GM19372 (cell line): ENCODE data around the gene SYP.

ENCODE experiments used
- ATAC-seq: cut with Tn5 transposase; IDR thresholded peaks from one replicate; pipeline ENCODE4 v1.9.1; 2021; ENCODE audit warnings: mild to moderate bottlenecking, low read depth, moderate library complexity; ENCODE audit not compliant: unreplicated experiment

SYP gene

GRCh38 chrX:49192722-49193328 is 7.2 kb downstream of the SYP start:
- no peak for ATAC-seq

- ATAC-seq = peak; percentile 5
Measured at GRCh38 chrX:49191574-49192011, 8.4 kb downstream of the SYP start.

- ATAC-seq = peak; percentile 85
Measured at GRCh38 chrX:49190821-49191573, 9.0 kb downstream of the SYP start.

- no peak for ATAC-seq
Measured at GRCh38 chrX:49189606-49190005, 10.4 kb downstream of the SYP start.

- ATAC-seq = no peak
Measured at GRCh38 chrX:49188468-49189076, 11.4 kb downstream of the SYP start.

GRCh38 chrX:49187526-49187925 is 12.5 kb downstream of the SYP start:
- ATAC-seq = no peak

- ATAC-seq = no peak
Measured at GRCh38 chrX:49187028-49187394, 13.0 kb downstream of the SYP start.

GRCh38 chrX:49186125-49187027 is 13.6 kb downstream of the SYP start, which contains the start of gene PRICKLE3:
Gene PRICKLE3, minus strand, starts transcription at chrX:49186373. Its CDS starts 76 bp downstream, at chrX:49186297.
- ATAC-seq = no peak

- no peak for ATAC-seq
Measured at GRCh38 chrX:49184294-49185281, 15.4 kb downstream of the SYP start.

- ATAC-seq = no peak
Measured at GRCh38 chrX:49183701-49184281, 16.2 kb downstream of the SYP start.

GRCh38 chrX:49179358-49179757 is 20.6 kb downstream of the SYP start:
- ATAC-seq = no peak

GRCh38 chrX:49178537-49178936 is 21.5 kb downstream of the SYP start:
- ATAC-seq = no peak

GRCh38 chrX:49177873-49178480 is 22.0 kb downstream of the SYP start:
- ATAC-seq = no peak

- no peak for ATAC-seq
Measured at GRCh38 chrX:49177338-49177833, 22.6 kb downstream of the SYP start.

GRCh38 chrX:49176421-49177326 is 23.3 kb downstream of the SYP start:
- no peak for ATAC-seq

GRCh38 chrX:49175435-49176274 is 24.3 kb downstream of the SYP start:
- no peak for ATAC-seq

GRCh38 chrX:49174723-49175122 is 25.3 kb downstream of the SYP start:
- no peak for ATAC-seq
